ENCODE results near the gene RNF212.

DNA sequence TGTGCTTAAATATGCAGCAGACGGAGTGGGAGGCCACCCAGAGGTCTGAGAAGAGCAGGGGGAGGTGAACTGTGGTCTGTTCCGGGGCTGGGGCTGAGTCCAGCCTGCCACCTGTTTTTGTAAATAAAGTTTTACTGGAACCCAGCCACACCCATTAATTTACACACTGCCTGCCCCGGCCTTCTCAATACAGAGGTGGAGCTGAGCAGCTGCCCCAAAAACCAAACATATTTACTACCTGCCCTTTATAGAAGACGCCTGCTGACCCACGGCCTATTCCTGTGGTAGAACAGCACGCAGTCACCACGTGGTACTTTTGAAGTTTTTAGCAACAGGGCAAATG lies 56.0 kb downstream of the RNF212 start:
- no peak for TF ChIP-seq EP300 (IDR thresholded peaks at IDR 0.05)
- TF ChIP-seq, protein P1, sequence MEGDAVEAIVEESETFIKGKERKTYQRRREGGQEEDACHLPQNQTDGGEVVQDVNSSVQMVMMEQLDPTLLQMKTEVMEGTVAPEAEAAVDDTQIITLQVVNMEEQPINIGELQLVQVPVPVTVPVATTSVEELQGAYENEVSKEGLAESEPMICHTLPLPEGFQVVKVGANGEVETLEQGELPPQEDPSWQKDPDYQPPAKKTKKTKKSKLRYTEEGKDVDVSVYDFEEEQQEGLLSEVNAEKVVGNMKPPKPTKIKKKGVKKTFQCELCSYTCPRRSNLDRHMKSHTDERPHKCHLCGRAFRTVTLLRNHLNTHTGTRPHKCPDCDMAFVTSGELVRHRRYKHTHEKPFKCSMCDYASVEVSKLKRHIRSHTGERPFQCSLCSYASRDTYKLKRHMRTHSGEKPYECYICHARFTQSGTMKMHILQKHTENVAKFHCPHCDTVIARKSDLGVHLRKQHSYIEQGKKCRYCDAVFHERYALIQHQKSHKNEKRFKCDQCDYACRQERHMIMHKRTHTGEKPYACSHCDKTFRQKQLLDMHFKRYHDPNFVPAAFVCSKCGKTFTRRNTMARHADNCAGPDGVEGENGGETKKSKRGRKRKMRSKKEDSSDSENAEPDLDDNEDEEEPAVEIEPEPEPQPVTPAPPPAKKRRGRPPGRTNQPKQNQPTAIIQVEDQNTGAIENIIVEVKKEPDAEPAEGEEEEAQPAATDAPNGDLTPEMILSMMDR (IDR thresholded peaks at IDR 0.05): no peak

All from esophagus muscularis mucosa (tissue), 3 donors.